Caco-2 (cell line): ENCODE measurements around the gene PIP4K2A. TPM values are rescaled to one million over a fixed set of nuclear protein-coding genes. Genes with fewer than 3 reads are reported as not detected.

Source experiments
- BruUV-seq: library from RNA; stranded (reverse); fragments of 400-500 nt; replicated peaks from 2 replicates; lab custom pipeline; 2021; lab: Mats Ljungman, UMichigan
- CTCF ChIA-PET: fragments of 300-600 bp; sonication (Branson Sonifier 250); formaldehyde crosslinking; loops from one replicate; lab custom pipeline; 2022; ENCODE audit warnings: antibody characterized with exemption; lab: Charles Lee
- POLR2A ChIA-PET: fragments of 300-600 bp; sonication (Branson Sonifier 250); formaldehyde crosslinking; loops from one replicate; lab custom pipeline; 2022; ENCODE audit warnings: antibody characterized with exemption; lab: Charles Lee
- DNase-seq, 2 experiments: peaks; one replicate each; pipeline versions ENCODE4 v3.0.0 to v3.0.0-alpha.2; 2020 to 2022
- H3K27me3 ChIP-seq: replicated peaks from 2 replicates; pipeline ENCODE4 v1.6.0; 2011; ENCODE audit warnings: low read length; ENCODE audit not compliant: control insufficient read depth, insufficient read depth
- H3K36me3 ChIP-seq: 2 replicates; pipeline ENCODE4 v1.5.1; 2011; ENCODE audit warnings: low read length; ENCODE audit not compliant: control insufficient read depth, insufficient read depth
- H3K4me1 ChIP-seq: fragments of 250-450 bp; sonication (Bioruptor Pico); 2 replicates; pipeline ENCODE4 v1.5.1; 2020; ENCODE audit warnings: mild to moderate bottlenecking
- H3K4me3 ChIP-seq: 2 replicates; pipeline ENCODE4 v1.5.1; 2011; ENCODE audit warnings: low read depth, mild to moderate bottlenecking, control low read depth, low read length
- H3K9me3 ChIP-seq: fragments of 250-450 bp; sonication (Bioruptor Pico); 2 replicates; pipeline ENCODE4 v1.5.1; 2020; ENCODE audit warnings: mild to moderate bottlenecking, moderate library complexity
- H3K27ac Mint-ChIP-seq: one replicate; pipeline ENCODE4 v1.8.0; 2022; ENCODE audit warnings: mixed read lengths; ENCODE audit not compliant: unreplicated experiment
- H3K27me3 Mint-ChIP-seq: one replicate; pipeline ENCODE4 v1.8.0; 2022; ENCODE audit warnings: mixed read lengths; ENCODE audit not compliant: insufficient read depth, unreplicated experiment
- H3K36me3 Mint-ChIP-seq: one replicate; pipeline ENCODE4 v1.8.0; 2022; ENCODE audit warnings: mild to moderate bottlenecking, mixed read lengths; ENCODE audit not compliant: insufficient read depth, unreplicated experiment
- H3K4me1 Mint-ChIP-seq: one replicate; pipeline ENCODE4 v1.8.0; 2022; ENCODE audit warnings: low read depth, mixed read lengths; ENCODE audit not compliant: unreplicated experiment
- H3K4me3 Mint-ChIP-seq: one replicate; pipeline ENCODE4 v1.8.0; 2022; ENCODE audit warnings: mild to moderate bottlenecking, moderate library complexity, mixed read lengths; ENCODE audit not compliant: unreplicated experiment
- H3K9me3 Mint-ChIP-seq: one replicate; pipeline ENCODE4 v1.8.0; 2022; ENCODE audit warnings: mixed read lengths; ENCODE audit not compliant: unreplicated experiment
- CTCF ChIP-seq, 2 experiments: fragments of 200-600 bp in 1 of 2; IDR thresholded peaks; 1 replicate in 1 of 2; 2 replicates in 1 of 2; pipeline versions ENCODE4 v1.5.1 to v1.8.0; 2011 to 2022; ENCODE audit warnings: antibody characterized with exemption in 1 of 2, control low read depth in 1 of 2, inconsistent platforms in 1 of 2, low read depth in 1 of 2, low read length in 1 of 2, mild to moderate bottlenecking in 1 of 2, moderate library complexity in 1 of 2; ENCODE audit not compliant: insufficient read depth in 1 of 2, severe bottlenecking in 1 of 2, unreplicated experiment in 1 of 2
- intact Hi-C: fragments of 100-400 bp; cut with micrococcal nuclease; formaldehyde crosslinking; loops from one replicate; pipeline ENCODE4 v1.10.0; 2022; ENCODE audit not compliant: unreplicated experiment
- total RNA-seq: library from RNA; stranded (reverse); gene quantifications from 2 replicates; pipeline ENCODE4 v1.2.3, GENCODE V29; 2022

Gene PIP4K2A
- total RNA-seq, 1 experiment from 2014 or later = 26.9 TPM

- TF ChIP-seq CTCF (IDR thresholded peaks at IDR 0.05; ENCODE audit: insufficient read depth in 1 of 2, low read depth in 1 of 2, low read length in 1 of 2, severe bottlenecking in 1 of 2, unreplicated experiment in 1 of 2) = no peak
- no TSS peak for BruUV-seq
- H3K36me3 ChIP-seq = no peaks in the 10 kb centered on the region
- Mint-ChIP-seq H3K36me3 (peaks cover 12% of the 10 kb centered on the region), H3K27ac (no peak overlapping the region), H3K4me3 (no peak overlapping the region), H3K4me1 (peaks cover 34% of the 10 kb centered on the region), H3K27me3 (no peaks in the 10 kb centered on the region), H3K9me3 (no peaks in the 10 kb centered on the region)
- H3K4me1 ChIP-seq = peaks cover 35% of the 10 kb centered on the region
- H3K27me3 ChIP-seq = no peaks in the 10 kb centered on the region
- ChIA-PET POLR2A (no interaction called here), CTCF (no interaction called here)
- intact Hi-C loops = no loop called here
- no peaks in the 10 kb centered on the region for H3K9me3 ChIP-seq
- H3K4me3 ChIP-seq = no peak overlapping the region
- no peak for DNase-seq
Measured at GRCh38 chr10:22679608-22680007, 34.8 kb downstream of the PIP4K2A start.

GRCh38 chr10:22677333-22677732, 37.0 kb downstream of the PIP4K2A start:
- Histone ChIP-seq H3K27me3 (no peaks in the 10 kb centered on the region), H3K9me3 (no peaks in the 10 kb centered on the region), H3K4me3 (no peak overlapping the region), H3K4me1 (peaks cover 13% of the 10 kb centered on the region), H3K36me3 (no peaks in the 10 kb centered on the region)
- no peak for DNase-seq
- TF ChIP-seq CTCF (IDR thresholded peaks at IDR 0.05; ENCODE audit: insufficient read depth in 1 of 2, low read depth in 1 of 2, low read length in 1 of 2, severe bottlenecking in 1 of 2, unreplicated experiment in 1 of 2) = no peak
- ChIA-PET POLR2A (no interaction called here), CTCF (no interaction called here)
- Mint-ChIP-seq H3K4me1 (peaks cover 24% of the 10 kb centered on the region), H3K36me3 (peaks cover 5% of the 10 kb centered on the region), H3K4me3 (no peak overlapping the region), H3K27ac (no peak overlapping the region), H3K9me3 (no peaks in the 10 kb centered on the region), H3K27me3 (no peaks in the 10 kb centered on the region)
- no TSS peak for BruUV-seq
- intact Hi-C loops = no loop called here

- POLR2A ChIA-PET = no interaction called here
- Histone ChIP-seq H3K4me3 (no peak overlapping the region), H3K4me1 (peaks cover 6% of the 10 kb centered on the region), H3K36me3 (no peaks in the 10 kb centered on the region), H3K9me3 (no peaks in the 10 kb centered on the region), H3K27me3 (no peaks in the 10 kb centered on the region)
- TF ChIP-seq CTCF (IDR thresholded peaks at IDR 0.05; ENCODE audit: insufficient read depth in 1 of 2, low read depth in 1 of 2, low read length in 1 of 2, severe bottlenecking in 1 of 2, unreplicated experiment in 1 of 2) = no peak
- peaks cover 5% of the 10 kb centered on the region for H3K36me3 Mint-ChIP-seq
- DNase-seq = no peak
- no peaks in the 10 kb centered on the region for H3K27me3 Mint-ChIP-seq
- H3K4me1 Mint-ChIP-seq = peaks cover 21% of the 10 kb centered on the region
- H3K27ac Mint-ChIP-seq = no peak overlapping the region
- H3K4me3 Mint-ChIP-seq = no peak overlapping the region
- no TSS peak for BruUV-seq
- no peaks in the 10 kb centered on the region for H3K9me3 Mint-ChIP-seq
- intact Hi-C loops = no loop called here
- CTCF ChIA-PET = no interaction called here
Measured at GRCh38 chr10:22676435-22676834, 37.9 kb downstream of the PIP4K2A start.
